Lower leg skin (tissue), 4 donors: ENCODE measurements around the gene PPP2R2B. TPM values are rescaled to one million over a fixed set of nuclear protein-coding genes. Genes with fewer than 3 reads are reported as not detected.

Source experiments
- DNase-seq, 2 donors: peaks; one replicate each; pipeline ENCODE4 v3.0.0-alpha.2; 2019; ENCODE audit warnings: low spot score in 2 of 2
- H3K4me3 ChIP-seq: fragments of 200-600 bp; sonication (generic); 2 replicates; pipeline ENCODE4 v1.5.1; 2017; ENCODE audit warnings: mild to moderate bottlenecking, low read depth; ENCODE audit not compliant: poor library complexity, severe bottlenecking
- POLR2A ChIP-seq, 2 donors: fragments of 450-650 bp; IDR thresholded peaks; one replicate each; pipeline ENCODE4 v1.6.1; 2016 to 2017; ENCODE audit warnings: antibody characterized with exemption in 2 of 2, mild to moderate bottlenecking in 1 of 2, moderate library complexity in 1 of 2
- WGBS, 2 donors: methylation state at CpG; one replicate each; pipeline ENCODE4 v1.1.5; 2018; 5-methylcytosine and 5-hydroxymethylcytosine counted together
- intact Hi-C: fragments of 100-400 bp; cut with DNase I; formaldehyde crosslinking; loops from one replicate; pipeline ENCODE4 v1.15.0; 2023; ENCODE audit warnings: low total_unique reads
- total RNA-seq, 4 donors: library from RNA; depleted of rRNA; stranded (reverse); fragments of >200 nt; gene quantifications; one replicate each; pipeline ENCODE4 v1.1.0, GENCODE V29; 2016
- TF ChIP-seq, protein P1 (sequence below), 3 donors: fragments of 450-650 bp; IDR thresholded peaks; one replicate each; pipeline ENCODE4 v1.5.1; 2016; ENCODE audit warnings: antibody characterized with exemption in 3 of 3, mild to moderate bottlenecking in 3 of 3, moderate library complexity in 2 of 3

Gene PPP2R2B
- total RNA-seq, 4 donors from 2014 or later = 3.7 to 8.4 (median 4.5) TPM

DNA sequence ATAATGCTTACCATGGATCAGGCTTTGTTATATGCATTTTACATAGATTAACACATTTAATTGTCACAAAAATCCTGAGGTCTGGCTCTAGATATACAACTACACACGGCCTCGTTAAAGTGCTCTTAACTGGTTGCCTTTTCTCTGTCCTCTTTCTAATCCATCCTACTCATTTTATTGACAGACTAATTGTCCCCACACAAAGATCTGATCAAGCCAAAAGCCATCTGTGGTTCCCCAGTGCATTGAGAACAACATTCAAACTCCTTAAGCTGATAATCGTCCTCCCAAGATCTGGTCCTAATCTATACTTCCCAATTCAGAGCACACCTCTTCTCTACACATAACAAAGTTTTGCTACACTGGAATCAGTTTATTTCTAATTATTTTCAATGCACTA, 23.9 kb upstream of the PPP2R2B start:
- no peak overlapping the region for H3K4me3 ChIP-seq
- WGBS, 2 donors = 73 to 75% methylated on average over 3 of the region's 3 CpGs
- no peak for TF ChIP-seq POLR2A (IDR thresholded peaks at IDR 0.05)
- TF ChIP-seq, protein P1, sequence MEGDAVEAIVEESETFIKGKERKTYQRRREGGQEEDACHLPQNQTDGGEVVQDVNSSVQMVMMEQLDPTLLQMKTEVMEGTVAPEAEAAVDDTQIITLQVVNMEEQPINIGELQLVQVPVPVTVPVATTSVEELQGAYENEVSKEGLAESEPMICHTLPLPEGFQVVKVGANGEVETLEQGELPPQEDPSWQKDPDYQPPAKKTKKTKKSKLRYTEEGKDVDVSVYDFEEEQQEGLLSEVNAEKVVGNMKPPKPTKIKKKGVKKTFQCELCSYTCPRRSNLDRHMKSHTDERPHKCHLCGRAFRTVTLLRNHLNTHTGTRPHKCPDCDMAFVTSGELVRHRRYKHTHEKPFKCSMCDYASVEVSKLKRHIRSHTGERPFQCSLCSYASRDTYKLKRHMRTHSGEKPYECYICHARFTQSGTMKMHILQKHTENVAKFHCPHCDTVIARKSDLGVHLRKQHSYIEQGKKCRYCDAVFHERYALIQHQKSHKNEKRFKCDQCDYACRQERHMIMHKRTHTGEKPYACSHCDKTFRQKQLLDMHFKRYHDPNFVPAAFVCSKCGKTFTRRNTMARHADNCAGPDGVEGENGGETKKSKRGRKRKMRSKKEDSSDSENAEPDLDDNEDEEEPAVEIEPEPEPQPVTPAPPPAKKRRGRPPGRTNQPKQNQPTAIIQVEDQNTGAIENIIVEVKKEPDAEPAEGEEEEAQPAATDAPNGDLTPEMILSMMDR (IDR thresholded peaks at IDR 0.05) = no peak
- no peak for DNase-seq
- intact Hi-C loops = no loop called here

DNA sequence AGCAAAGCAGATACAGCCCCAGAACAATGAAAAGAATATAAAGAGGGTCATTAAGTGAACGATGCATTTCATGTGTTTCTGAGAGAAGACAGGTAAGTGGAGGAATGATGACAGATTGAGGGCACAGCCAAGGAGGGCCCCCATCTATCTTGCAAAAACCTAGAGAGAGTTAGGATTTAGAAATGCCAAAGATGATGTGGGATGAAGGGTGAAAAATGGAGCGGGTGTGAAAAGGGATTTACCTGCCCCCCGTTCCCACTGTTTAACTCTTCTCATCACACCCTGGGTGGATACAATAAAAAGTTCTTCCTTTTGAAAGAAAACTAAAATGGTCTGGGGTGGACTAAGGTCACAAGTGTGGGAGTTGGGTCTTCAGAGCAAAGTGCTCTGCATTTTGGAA, 18.5 kb upstream of the PPP2R2B start:
- intact Hi-C loops = no loop called here
- H3K4me3 ChIP-seq = no peak overlapping the region
- TF ChIP-seq, protein P1 (IDR thresholded peaks at IDR 0.05) = no peak
- no peak for TF ChIP-seq POLR2A (IDR thresholded peaks at IDR 0.05)
- DNase-seq = no peak
- 68 to 76% methylated on average over 3 of the region's 3 CpGs for WGBS, 2 donors

DNA sequence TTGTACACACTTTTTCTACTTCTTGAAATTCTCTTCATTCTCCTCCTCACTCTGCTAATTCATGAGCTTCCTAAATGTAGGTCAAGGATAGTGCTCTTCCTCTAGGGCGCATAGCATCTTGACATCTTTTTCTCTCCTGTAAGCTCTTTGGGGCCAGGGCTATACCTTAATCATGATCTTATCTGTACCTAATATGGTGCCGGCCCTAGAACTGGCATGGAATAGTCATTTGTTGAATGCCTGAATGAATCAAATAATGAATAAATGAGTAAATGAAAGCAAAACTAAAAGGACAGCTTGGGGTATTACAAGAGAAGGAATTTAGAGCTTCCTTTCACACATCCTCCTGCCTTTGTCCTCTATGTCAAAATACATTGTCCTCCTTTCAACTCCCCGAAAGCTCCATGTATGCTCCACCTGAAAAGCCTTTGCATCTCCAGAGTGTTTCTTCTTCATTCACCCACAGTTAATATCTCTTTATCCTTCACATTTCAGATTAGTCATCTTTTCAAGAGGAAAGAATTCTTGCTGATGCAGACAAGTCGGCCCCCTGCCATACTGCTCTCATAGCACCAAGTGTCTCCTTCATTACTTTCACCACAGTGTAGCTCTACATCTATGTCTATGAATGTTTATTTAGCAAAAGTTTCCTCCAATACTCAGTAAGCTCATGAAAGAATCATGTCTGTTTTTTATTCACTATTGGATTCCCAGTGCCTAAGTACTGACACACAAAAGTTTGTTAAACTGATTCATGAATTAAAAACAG, 16.4 kb upstream of the PPP2R2B start:
- WGBS, 2 donors = 79 to 81% methylated on average over 4 of the region's 4 CpGs
- TF ChIP-seq, protein P1 (IDR thresholded peaks at IDR 0.05) = no peak
- no peak overlapping the region for H3K4me3 ChIP-seq
- DNase-seq = no peak
- intact Hi-C loops = no loop called here

DNA sequence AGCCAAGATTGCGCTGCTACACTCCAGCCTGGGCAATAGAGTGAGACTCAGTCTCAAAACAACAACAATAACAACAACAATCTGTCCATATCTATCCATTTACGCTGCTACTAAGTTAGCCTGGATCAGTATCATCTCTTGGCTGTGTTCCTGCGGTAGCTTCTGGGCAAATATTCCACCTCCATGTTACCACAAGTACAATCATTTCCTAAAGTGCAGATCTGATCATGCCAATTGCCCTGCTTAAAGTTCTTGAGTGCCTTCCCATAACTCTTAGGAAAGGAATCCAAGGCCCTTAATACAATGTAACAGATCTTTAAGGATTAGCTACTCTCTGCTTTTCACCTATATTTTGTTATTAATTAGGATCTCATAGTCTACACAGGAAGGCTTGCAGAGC, 15.4 kb upstream of the PPP2R2B start:
- TF ChIP-seq, protein P1 (IDR thresholded peaks at IDR 0.05) = no peak
- no peak for TF ChIP-seq POLR2A (IDR thresholded peaks at IDR 0.05)
- 47 to 60% methylated on average over 3 of the region's 3 CpGs for WGBS, 2 donors

DNA sequence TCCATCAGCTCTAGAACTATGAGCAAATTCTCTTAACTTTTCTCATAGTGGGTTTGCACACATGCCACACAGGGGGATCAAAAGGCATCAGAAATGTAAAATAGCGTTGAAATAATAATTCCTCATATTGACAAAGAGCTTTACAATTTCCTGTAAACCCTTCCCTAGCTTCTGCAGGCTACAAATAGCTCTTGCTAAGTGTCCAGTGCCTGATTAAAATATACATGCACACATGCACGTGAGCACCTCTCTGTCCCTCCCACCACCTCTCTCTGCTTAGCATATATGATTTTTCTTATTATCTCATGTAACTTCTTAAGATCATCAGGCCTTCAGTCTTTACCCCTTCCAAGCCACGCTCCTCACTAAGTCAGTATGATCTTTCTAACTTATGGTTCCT, 13.7 kb upstream of the PPP2R2B start:
- H3K4me3 ChIP-seq = no peak overlapping the region
- DNase-seq = no peak
- intact Hi-C loops = no loop called here
- TF ChIP-seq, protein P1 (IDR thresholded peaks at IDR 0.05) = no peak
- no peak for TF ChIP-seq POLR2A (IDR thresholded peaks at IDR 0.05)
- 79 to 87% methylated on average over 3 of the region's 3 CpGs for WGBS, 2 donors

More for the DNA sequence above, 15.4 kb upstream of the PPP2R2B start:
- no peak for DNase-seq
- H3K4me3 ChIP-seq = no peak overlapping the region
- intact Hi-C loops = no loop called here

DNA sequence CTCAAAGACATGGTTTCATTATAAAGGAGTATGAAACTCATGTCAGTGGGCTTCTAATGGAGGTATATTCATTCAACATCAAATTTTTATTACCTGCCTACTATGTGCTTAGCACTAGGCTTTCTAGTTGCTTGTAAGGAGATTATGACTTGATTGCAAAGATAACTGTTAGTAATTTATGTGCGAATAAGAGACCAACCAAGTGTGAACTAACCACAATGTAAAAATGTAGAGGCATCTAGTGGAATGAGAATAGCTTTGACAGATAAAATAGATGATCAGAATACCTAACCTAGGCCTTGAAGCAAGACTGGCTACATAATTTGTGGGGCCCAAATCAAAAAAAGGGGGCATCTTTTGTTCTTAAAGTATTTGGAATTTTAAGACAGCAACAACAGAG, 13.0 kb upstream of the PPP2R2B start:
- H3K4me3 ChIP-seq = no peak overlapping the region
- TF ChIP-seq, protein P1 (IDR thresholded peaks at IDR 0.05) = no peak
- TF ChIP-seq POLR2A (IDR thresholded peaks at IDR 0.05) = no peak
- intact Hi-C loops = no loop called here
- DNase-seq = no peak
- WGBS, 2 donors = 91 to 97% methylated on average over 1 of the region's 1 CpG
